ENCODE measurements around the gene SNAP23.

- TF ChIP-seq CTCF (IDR thresholded peaks at IDR 0.05) = no peak
- no peak for TF ChIP-seq EZH2 (IDR thresholded peaks at IDR 0.05)
Observed at GRCh38 chr15:42448281-42448680, 47.2 kb upstream of the SNAP23 start.
